ENCODE results near the gene EGFR.
A peak's percentile ranks its signal among the peaks of the same experiment; 100 is the strongest.

The EGFR gene

GRCh38 chr7:55207436-55208125, 188.8 kb downstream of the EGFR start:
- intact Hi-C loops (cut with DNase I), result no loop called here
- no peak for DNase-seq

- intact Hi-C loops (cut with DNase I), result no loop called here
- DNase-seq, result no peak
These were observed 190.5 kb downstream of the EGFR start for GRCh38 chr7:55209366-55209765.

GRCh38 chr7:55210176-55210575, 191.4 kb downstream of the EGFR start:
- DNase-seq, result no peak
- intact Hi-C loops (cut with DNase I), result no loop called here

- intact Hi-C loops (cut with DNase I), result no loop called here
- no peak for DNase-seq
These were observed 191.9 kb downstream of the EGFR start for GRCh38 chr7:55210716-55211115.

- no peak for DNase-seq
- intact Hi-C loops (cut with DNase I), result no loop called here
These were observed 192.9 kb downstream of the EGFR start for GRCh38 chr7:55211726-55212125.

- no peak for DNase-seq
- intact Hi-C loops (cut with DNase I), result no loop called here
These were observed 193.4 kb downstream of the EGFR start for GRCh38 chr7:55212176-55212575.

GRCh38 chr7:55212838-55213237, 194.0 kb downstream of the EGFR start:
- intact Hi-C loops (cut with DNase I), result no loop called here
- DNase-seq, result peak in 13 of 42 donors; percentile 10 to 52 (median 30)

GRCh38 chr7:55214707-55215106, 195.9 kb downstream of the EGFR start:
- no peak for DNase-seq

GRCh38 chr7:55223023-55223422, 204.2 kb downstream of the EGFR start:
- intact Hi-C loops (cut with DNase I), result no loop called here
- DNase-seq, result no peak

More at GRCh38 chr7:55214707-55215106, 195.9 kb downstream of the EGFR start:
- intact Hi-C loops (cut with DNase I), result no loop called here

- no peak for DNase-seq
- intact Hi-C loops (cut with DNase I), result no loop called here
These were observed 205.3 kb downstream of the EGFR start for GRCh38 chr7:55224111-55224510.

- intact Hi-C loops (cut with DNase I), result no loop called here
- no peak for DNase-seq
These were observed 206.0 kb downstream of the EGFR start for GRCh38 chr7:55224810-55225209.

- intact Hi-C loops (cut with DNase I), result no loop called here
- no peak for DNase-seq
These were observed 211.2 kb downstream of the EGFR start for GRCh38 chr7:55230014-55230413.

GRCh38 chr7:55231736-55232280, 213.0 kb downstream of the EGFR start:
- DNase-seq, result peak in 2 of 42 donors; percentile 4 to 25
- intact Hi-C loops (cut with DNase I), result no loop called here

- no peak for DNase-seq
- intact Hi-C loops (cut with DNase I), result no loop called here
These were observed 214.2 kb downstream of the EGFR start for GRCh38 chr7:55233001-55233400.

- intact Hi-C loops (cut with DNase I), result no loop called here
- DNase-seq, result no peak
These were observed 215.6 kb downstream of the EGFR start for GRCh38 chr7:55234408-55234807.

- peak in 1 of 42 donors; percentile 21 for DNase-seq
- intact Hi-C loops (cut with DNase I), result no loop called here
These were observed 216.3 kb downstream of the EGFR start for GRCh38 chr7:55235115-55235514.

GRCh38 chr7:55235801-55236200, 217.0 kb downstream of the EGFR start:
- intact Hi-C loops (cut with DNase I), result no loop called here
- DNase-seq, result peak in 1 of 42 donors; percentile 28

GRCh38 chr7:55236476-55236875, 217.7 kb downstream of the EGFR start:
- intact Hi-C loops (cut with DNase I), result no loop called here
- no peak for DNase-seq

GRCh38 chr7:55237156-55237893, 218.5 kb downstream of the EGFR start:
- intact Hi-C loops (cut with DNase I), result no loop called here
- peak in 1 of 42 donors; percentile 30 for DNase-seq

GRCh38 chr7:55239406-55239805, 220.6 kb downstream of the EGFR start:
- intact Hi-C loops (cut with DNase I), result no loop called here
- no peak for DNase-seq

All from head of caudate nucleus (tissue), 42 donors.